OCI-LY3 (cell line): ENCODE results near the gene SNRNP40.

Experiments
- H2AFZ ChIP-seq: fragments of 200-600, 300-600 bp; shearing (Covaris generic); 2 replicates; pipeline ENCODE4 v1.6.0; 2014; ENCODE audit warnings: antibody characterized with exemption, low read depth, low read length
- H3K27ac ChIP-seq: fragments of 200-600, 300-600 bp; sonication (generic); 2 replicates; pipeline ENCODE4 v1.5.1; 2014; ENCODE audit warnings: mild to moderate bottlenecking, low read length, moderate library complexity, mixed read lengths
- H3K27me3 ChIP-seq: fragments of 200-600, 300-600 bp; sonication (generic); 2 replicates; pipeline ENCODE4 v1.6.1; 2014; ENCODE audit warnings: low read depth, low read length, mixed read lengths
- H3K36me3 ChIP-seq: fragments of 200-600, 300-600 bp; sonication (generic); replicated peaks from 2 replicates; pipeline ENCODE3; 2014; ENCODE audit warnings: low read depth, low read length, mixed read lengths
- H3K4me1 ChIP-seq: fragments of 300-600, 200-600 bp; sonication (generic); 2 replicates; pipeline ENCODE4 v1.6.1; 2014; ENCODE audit warnings: low read length, mixed read lengths
- H3K4me2 ChIP-seq: fragments of 200-600, 300-600 bp; sonication (generic); 2 replicates; pipeline ENCODE4 v1.6.1; 2014; ENCODE audit warnings: low read length, mixed read lengths
- H3K4me3 ChIP-seq: fragments of 300-600, 200-600 bp; sonication (generic); 2 replicates; pipeline ENCODE4 v1.5.1; 2014; ENCODE audit warnings: antibody characterized with exemption, mild to moderate bottlenecking, low read length, moderate library complexity
- H3K79me2 ChIP-seq: fragments of 300-600, 200-600 bp; shearing (Covaris generic); 2 replicates; pipeline ENCODE4 v1.6.1; 2014; ENCODE audit warnings: mild to moderate bottlenecking, low read length, mixed read lengths
- H3K9ac ChIP-seq: fragments of 300-600, 200-600 bp; shearing (Covaris generic); 2 replicates; pipeline ENCODE4 v1.6.0; 2014; ENCODE audit warnings: mild to moderate bottlenecking, low read length, moderate library complexity
- H3K9me3 ChIP-seq: fragments of 200-600, 300-600 bp; shearing (Covaris generic); 2 replicates; pipeline ENCODE4 v1.6.1; 2014; ENCODE audit warnings: low read length, mixed read lengths; ENCODE audit not compliant: insufficient read depth
- H4K20me1 ChIP-seq: fragments of 200-600, 300-600 bp; sonication (generic); 2 replicates; pipeline ENCODE4 v1.6.1; 2016; ENCODE audit warnings: low read length, mixed read lengths; ENCODE audit not compliant: insufficient read depth
- CTCF ChIP-seq: fragments of 200-600, 300-600 bp; sonication (generic); IDR thresholded peaks from 2 replicates; pipeline ENCODE4 v1.5.1; 2014; ENCODE audit warnings: antibody characterized with exemption, low read length, low read depth
- EZH2phosphoT487 ChIP-seq: fragments of 200-600 bp; shearing (Covaris generic); IDR thresholded peaks from 2 replicates; pipeline ENCODE4 v1.6.1; 2018; ENCODE audit warnings: antibody characterized with exemption, mixed run types, low read depth

Gene SNRNP40

GRCh38 chr1:31257213-31257612, 39.4 kb downstream of the SNRNP40 start:
- Histone ChIP-seq H3K4me2 (no peak overlapping the region), H3K9me3 (no peaks in the 10 kb centered on the region), H3K4me3 (no peak overlapping the region), H2AFZ (no peak overlapping the region), H3K27ac (no peak overlapping the region), H3K27me3 (no peaks in the 10 kb centered on the region), H3K4me1 (no peaks in the 10 kb centered on the region), H3K36me3 (peaks cover 12% of the 10 kb centered on the region), H4K20me1 (no peaks in the 10 kb centered on the region), H3K79me2 (no peaks in the 10 kb centered on the region), H3K9ac (no peak overlapping the region)
- TF ChIP-seq CTCF (no peak), EZH2phosphoT487 (no peak)

GRCh38 chr1:31249854-31250253, 46.7 kb downstream of the SNRNP40 start:
- Histone ChIP-seq H3K4me3 (no peak overlapping the region), H2AFZ (no peak overlapping the region), H3K27me3 (no peaks in the 10 kb centered on the region), H3K27ac (no peak overlapping the region), H3K4me1 (no peaks in the 10 kb centered on the region), H3K36me3 (no peaks in the 10 kb centered on the region), H3K79me2 (no peaks in the 10 kb centered on the region), H3K9ac (no peak overlapping the region), H3K9me3 (no peaks in the 10 kb centered on the region), H3K4me2 (no peak overlapping the region), H4K20me1 (no peaks in the 10 kb centered on the region)
- TF ChIP-seq EZH2phosphoT487: no peak
- no peak for TF ChIP-seq CTCF

- TF ChIP-seq CTCF (no peak), EZH2phosphoT487 (no peak)
- no peak overlapping the region for H3K9ac ChIP-seq
- H3K79me2 ChIP-seq: no peaks in the 10 kb centered on the region
- no peak overlapping the region for H3K4me3 ChIP-seq
- H3K36me3 ChIP-seq: no peaks in the 10 kb centered on the region
- no peaks in the 10 kb centered on the region for H3K4me1 ChIP-seq
- no peaks in the 10 kb centered on the region for H3K27me3 ChIP-seq
- no peak overlapping the region for H3K27ac ChIP-seq
- H3K9me3 ChIP-seq: no peaks in the 10 kb centered on the region
- H4K20me1 ChIP-seq: no peaks in the 10 kb centered on the region
- H2AFZ ChIP-seq: no peak overlapping the region
- H3K4me2 ChIP-seq: no peak overlapping the region
These were observed 48.3 kb downstream of the SNRNP40 start for GRCh38 chr1:31248276-31248675.

- Histone ChIP-seq H3K9me3 (no peaks in the 10 kb centered on the region), H3K27ac (no peak overlapping the region), H4K20me1 (no peaks in the 10 kb centered on the region), H3K4me2 (no peak overlapping the region), H3K36me3 (no peaks in the 10 kb centered on the region), H3K4me1 (no peaks in the 10 kb centered on the region), H2AFZ (no peak overlapping the region), H3K9ac (no peak overlapping the region), H3K79me2 (no peaks in the 10 kb centered on the region), H3K4me3 (no peak overlapping the region), H3K27me3 (peaks cover 10% of the 10 kb centered on the region)
- TF ChIP-seq EZH2phosphoT487: no peak
- TF ChIP-seq CTCF: no peak
These were observed 52.3 kb downstream of the SNRNP40 start for GRCh38 chr1:31244326-31244725.
